Right lobe of liver (tissue), 4 donors: Measurements from ENCODE around the gene IQGAP3.

Experiments used
- CTCF ChIP-seq, 4 donors: fragments of 200-600 bp in 3 of 4; fragments of 450-650 bp in 1 of 4; IDR thresholded peaks; one replicate each; pipeline versions ENCODE4 v1.5.1 to v1.8.0; 2016 to 2022; ENCODE audit warnings: antibody characterized with exemption in 4 of 4, mild to moderate bottlenecking in 2 of 4
- POLR2A ChIP-seq: fragments of 450-650 bp; IDR thresholded peaks from one replicate; pipeline ENCODE4 v1.6.1; 2017; ENCODE audit warnings: antibody characterized with exemption, mild to moderate bottlenecking
- donor health status: DM: no; HTN: no; CAD: no.
- donor health status: DM: no; HTN: no; CAD: no.
- donor health status: DM: no; HTN: yes; CAD: no.

GRCh38 chr1:156538711-156539440, 33.5 kb downstream of the IQGAP3 start:
- TF ChIP-seq POLR2A (no peak), CTCF (IDR thresholded peaks at IDR 0.05) (no peak)
